ENCODE results near the gene PDCD7.
"Not testable (repeated sequence)": the region's sequence is repeated elsewhere in the genome, so short reads cannot be mapped to it uniquely, and the experiment has no call there.

Gene PDCD7

GRCh38 chr15:65133548-65134200 lies at the start of gene PDCD7:
Gene PDCD7 (minus strand): TSS chr15:65133808. CDS start chr15:65133781, 27 bp downstream.
- DNase-seq = peak; percentile 98

GRCh38 chr15:65182538-65182937 lies 48.9 kb upstream of the PDCD7 start:
- no peak for DNase-seq

GRCh38 chr15:65181582-65182353 lies 48.2 kb upstream of the PDCD7 start:
- not testable (repeated sequence) for DNase-seq

GRCh38 chr15:65180167-65180566 lies 46.6 kb upstream of the PDCD7 start:
- DNase-seq = no peak

GRCh38 chr15:65177901-65178300 lies 44.3 kb upstream of the PDCD7 start:
- DNase-seq = no peak

GRCh38 chr15:65176056-65176455 lies 42.4 kb upstream of the PDCD7 start:
- DNase-seq = no peak

- DNase-seq = no peak
These were observed 41.9 kb upstream of the PDCD7 start for GRCh38 chr15:65175511-65175910.

GRCh38 chr15:65174509-65174908 lies 40.9 kb upstream of the PDCD7 start:
- DNase-seq = no peak

GRCh38 chr15:65172531-65172930 lies 38.9 kb upstream of the PDCD7 start:
- DNase-seq = no peak

GRCh38 chr15:65171428-65171827 lies 37.8 kb upstream of the PDCD7 start:
- no peak for DNase-seq

GRCh38 chr15:65165875-65166274 lies 32.3 kb upstream of the PDCD7 start:
- DNase-seq = no peak

GRCh38 chr15:65164139-65164538 lies 30.5 kb upstream of the PDCD7 start:
- DNase-seq = no peak

GRCh38 chr15:65163041-65163440 lies 29.4 kb upstream of the PDCD7 start:
- DNase-seq = no peak

GRCh38 chr15:65156692-65157091 lies 23.1 kb upstream of the PDCD7 start:
- peak; percentile 42 for DNase-seq

- no peak for DNase-seq
These were observed 21.1 kb upstream of the PDCD7 start for GRCh38 chr15:65154720-65155119.

GRCh38 chr15:65147902-65148301 lies 14.3 kb upstream of the PDCD7 start:
- DNase-seq = no peak

GRCh38 chr15:65146438-65146837 lies 12.8 kb upstream of the PDCD7 start:
- no peak for DNase-seq

GRCh38 chr15:65138631-65139030 lies 5.0 kb upstream of the PDCD7 start:
- DNase-seq = not testable (repeated sequence)

- DNase-seq = not testable (repeated sequence)
These were observed 4.3 kb upstream of the PDCD7 start for GRCh38 chr15:65137893-65138292.

- DNase-seq = not testable (repeated sequence)
These were observed 3.5 kb upstream of the PDCD7 start for GRCh38 chr15:65137089-65137488.

GRCh38 chr15:65134538-65134937 lies 930 bp upstream of the PDCD7 start:
- DNase-seq = peak; percentile 91

- peak; percentile 28 for DNase-seq
These were observed 595 bp downstream of the PDCD7 start for GRCh38 chr15:65132878-65133547.

- peak; percentile 39 for DNase-seq
These were observed 2.7 kb downstream of the PDCD7 start for GRCh38 chr15:65130941-65131340.

GRCh38 chr15:65115542-65115941 lies 18.1 kb downstream of the PDCD7 start:
- DNase-seq = peak; percentile 73
